NCI-H2107 treated with DMSO at 0.1 percent for 48 hours (cell line): ENCODE data around the gene FITM2.
A peak's percentile ranks its signal among the peaks of the same experiment; 100 is the strongest.
"Not testable (repeated sequence)": the region's sequence is repeated elsewhere in the genome, so short reads cannot be mapped to it uniquely, and the experiment has no call there.

Source experiments
- DNase-seq: peaks from one replicate; lab custom pipeline; 2025; ENCODE audit not compliant: unreplicated experiment; lab: John Stamatoyannopoulos, UW

FITM2 gene

GRCh38 chr20:44334306-44334705 is 23.3 kb upstream of the FITM2 start:
- no peak for DNase-seq

- DNase-seq, result no peak
Measured at GRCh38 chr20:44331201-44331600, 20.2 kb upstream of the FITM2 start.

GRCh38 chr20:44328428-44328827 is 17.4 kb upstream of the FITM2 start:
- DNase-seq, result no peak

- DNase-seq, result not testable (repeated sequence)
Measured at GRCh38 chr20:44327748-44328147, 16.7 kb upstream of the FITM2 start.

GRCh38 chr20:44326391-44327159 is 15.6 kb upstream of the FITM2 start:
- no peak for DNase-seq

- DNase-seq, result no peak
Measured at GRCh38 chr20:44324343-44324742, 13.3 kb upstream of the FITM2 start.

- DNase-seq, result no peak
Measured at GRCh38 chr20:44319839-44320422, 8.9 kb upstream of the FITM2 start.

GRCh38 chr20:44314870-44315269 is 3.9 kb upstream of the FITM2 start:
- no peak for DNase-seq

GRCh38 chr20:44309763-44310663 is 989 bp downstream of the FITM2 start:
- DNase-seq, result no peak

GRCh38 chr20:44306927-44307326 is 4.1 kb downstream of the FITM2 start:
- no peak for DNase-seq

- DNase-seq, result no peak
Measured at GRCh38 chr20:44304383-44304782, 6.6 kb downstream of the FITM2 start.

GRCh38 chr20:44302736-44303135 is 8.3 kb downstream of the FITM2 start:
- DNase-seq, result no peak

- DNase-seq, result no peak
Measured at GRCh38 chr20:44302026-44302669, 8.9 kb downstream of the FITM2 start.

- no peak for DNase-seq
Measured at GRCh38 chr20:44301285-44301684, 9.7 kb downstream of the FITM2 start.

GRCh38 chr20:44299011-44299535 is 11.9 kb downstream of the FITM2 start:
- DNase-seq, result not testable (repeated sequence)

GRCh38 chr20:44297721-44298120 is 13.3 kb downstream of the FITM2 start:
- no peak for DNase-seq

- DNase-seq, result peak; percentile 31
Measured at GRCh38 chr20:44296011-44296410, 15.0 kb downstream of the FITM2 start.

GRCh38 chr20:44291754-44292153 is 19.2 kb downstream of the FITM2 start:
- no peak for DNase-seq

GRCh38 chr20:44288252-44288651 is 22.8 kb downstream of the FITM2 start:
- no peak for DNase-seq

GRCh38 chr20:44287272-44288097 is 23.5 kb downstream of the FITM2 start:
- DNase-seq, result no peak
